Stimulated activated CD8-positive, alpha-beta memory T cell treated with anti-CD3 and anti-CD28 coated beads, Interleukin-15, amount 100 ng/mL, for 1 hour (primary cell): Measurements from ENCODE around the gene NINJ2.

Experiments
- DNase-seq: peaks from one replicate; pipeline ENCODE4 v3.0.0-alpha.2; 2020; ENCODE audit warnings: low read depth

Gene NINJ2

GRCh38 chr12:673849-674248 lies 10.6 kb upstream of the NINJ2 start:
- DNase-seq = no peak

- DNase-seq = no peak
Observed at GRCh38 chr12:669576-669945, 6.3 kb upstream of the NINJ2 start.

- no peak for DNase-seq
Observed at GRCh38 chr12:668090-668481, 4.8 kb upstream of the NINJ2 start.

- no peak for DNase-seq
Observed at GRCh38 chr12:666766-667308, 3.6 kb upstream of the NINJ2 start.

GRCh38 chr12:666066-666465 lies 2.8 kb upstream of the NINJ2 start:
- DNase-seq = no peak

GRCh38 chr12:664779-665092 lies 1.5 kb upstream of the NINJ2 start:
- no peak for DNase-seq

- DNase-seq = no peak
Observed at GRCh38 chr12:664075-664778, 982 bp upstream of the NINJ2 start.

GRCh38 chr12:662566-663292 lies 516 bp downstream of the NINJ2 start:
- no peak for DNase-seq

- no peak for DNase-seq
Observed at GRCh38 chr12:661720-662486, 1.3 kb downstream of the NINJ2 start.

GRCh38 chr12:659090-659683 lies 4.1 kb downstream of the NINJ2 start:
- no peak for DNase-seq

GRCh38 chr12:650983-651382 lies 12.3 kb downstream of the NINJ2 start:
- no peak for DNase-seq

- no peak for DNase-seq
Observed at GRCh38 chr12:647385-648085, 15.7 kb downstream of the NINJ2 start.

GRCh38 chr12:646442-647384 lies 16.5 kb downstream of the NINJ2 start:
- DNase-seq = no peak

GRCh38 chr12:645563-646071 lies 17.6 kb downstream of the NINJ2 start:
- no peak for DNase-seq

- DNase-seq = no peak
Observed at GRCh38 chr12:644818-645552, 18.3 kb downstream of the NINJ2 start.

GRCh38 chr12:644303-644639 lies 19.0 kb downstream of the NINJ2 start:
- no peak for DNase-seq

GRCh38 chr12:643475-644302 lies 19.6 kb downstream of the NINJ2 start:
- no peak for DNase-seq

GRCh38 chr12:642633-643474 lies 20.4 kb downstream of the NINJ2 start:
- peak; percentile 41 for DNase-seq
